Trophoblast cell (in vitro differentiated cells and primary cell): ENCODE measurements around the gene PLEKHS1.
"Not testable (repeated sequence)": the region's sequence is repeated elsewhere in the genome, so short reads cannot be mapped to it uniquely, and the experiment has no call there.

Experiments
- DNase-seq, 2 donors: peaks; one replicate each; pipeline ENCODE4 v3.0.0-alpha.2; 2016
- H2AFZ ChIP-seq: 2 replicates; pipeline ENCODE4 v1.6.1; 2013; ENCODE audit warnings: low read length, moderate library complexity, mild to moderate bottlenecking; ENCODE audit not compliant: insufficient read depth, poor library complexity
- H2AK5ac ChIP-seq: 2 replicates; pipeline ENCODE4 v1.6.1; 2013; ENCODE audit warnings: mild to moderate bottlenecking, low read length
- H2BK120ac ChIP-seq: 2 replicates; pipeline ENCODE4 v1.6.1; 2013; ENCODE audit warnings: low read length, mild to moderate bottlenecking, moderate library complexity; ENCODE audit not compliant: insufficient read depth, poor library complexity
- H2BK12ac ChIP-seq: 2 replicates; pipeline ENCODE4 v1.6.1; 2013; ENCODE audit warnings: mild to moderate bottlenecking, low read length, moderate library complexity
- H2BK5ac ChIP-seq: 2 replicates; pipeline ENCODE4 v1.6.1; 2013; ENCODE audit warnings: low read length, low read depth, moderate library complexity, mild to moderate bottlenecking; ENCODE audit not compliant: poor library complexity
- H3K14ac ChIP-seq: 2 replicates; pipeline ENCODE4 v1.6.1; 2013; ENCODE audit warnings: mild to moderate bottlenecking, low read length
- H3K18ac ChIP-seq: 2 replicates; pipeline ENCODE4 v1.6.1; 2013; ENCODE audit warnings: mild to moderate bottlenecking, low read length
- H3K23ac ChIP-seq: 2 replicates; pipeline ENCODE4 v1.6.1; 2013; ENCODE audit warnings: low read length
- H3K27ac ChIP-seq: 2 replicates; pipeline ENCODE4 v1.5.1; 2013; ENCODE audit warnings: low read depth, mild to moderate bottlenecking, inconsistent platforms, low read length, moderate library complexity
- H3K27me3 ChIP-seq: 2 replicates; pipeline ENCODE4 v1.6.1; 2013; ENCODE audit warnings: inconsistent platforms, mild to moderate bottlenecking, low read length, moderate library complexity; ENCODE audit not compliant: insufficient read depth
- H3K36me3 ChIP-seq, 2 experiments: 1 replicate in 1 of 2; 2 replicates in 1 of 2; pipeline ENCODE4 v1.6.1; 2013; ENCODE audit warnings: low read length in 2 of 2, mild to moderate bottlenecking in 2 of 2, moderate library complexity in 1 of 2; ENCODE audit not compliant: insufficient read depth in 2 of 2, control insufficient read depth in 1 of 2
- H3K4ac ChIP-seq: 2 replicates; pipeline ENCODE4 v1.6.1; 2013; ENCODE audit warnings: low read depth, mild to moderate bottlenecking, low read length, moderate library complexity
- H3K4me1 ChIP-seq, 2 experiments: 1 replicate in 1 of 2; 2 replicates in 1 of 2; pipeline ENCODE4 v1.6.1; 2013; ENCODE audit warnings: low read length in 2 of 2, mild to moderate bottlenecking in 2 of 2, moderate library complexity in 1 of 2; ENCODE audit not compliant: insufficient read depth in 2 of 2, control insufficient read depth in 1 of 2
- H3K4me2 ChIP-seq: 2 replicates; pipeline ENCODE4 v1.6.1; 2013; ENCODE audit warnings: inconsistent platforms, mild to moderate bottlenecking, low read length, moderate library complexity
- H3K4me3 ChIP-seq: 2 replicates; pipeline ENCODE4 v1.5.1; 2013; ENCODE audit warnings: mild to moderate bottlenecking, low read depth, low read length, inconsistent platforms
- H3K79me1 ChIP-seq: one replicate; pipeline ENCODE4 v1.6.1; 2013; ENCODE audit warnings: low read length
- H3K79me2 ChIP-seq: 2 replicates; pipeline ENCODE4 v1.6.1; 2013; ENCODE audit warnings: low read length, mild to moderate bottlenecking; ENCODE audit not compliant: control insufficient read depth, insufficient read depth, poor library complexity
- H3K9ac ChIP-seq: 2 replicates; pipeline ENCODE4 v1.6.1; 2013; ENCODE audit warnings: mild to moderate bottlenecking, low read length
- H3K9me3 ChIP-seq: 2 replicates; pipeline ENCODE4 v1.6.1; 2013; ENCODE audit warnings: low read depth, mild to moderate bottlenecking, control low read depth, inconsistent platforms, low read length; ENCODE audit not compliant: insufficient read depth
- H4K12ac ChIP-seq: 2 replicates; pipeline ENCODE4 v1.6.1; 2013; ENCODE audit warnings: low read depth, mild to moderate bottlenecking, low read length, moderate library complexity
- H4K8ac ChIP-seq: 2 replicates; pipeline ENCODE4 v1.6.1; 2013; ENCODE audit warnings: low read depth, mild to moderate bottlenecking, low read length, moderate library complexity
- H4K91ac ChIP-seq: one replicate; pipeline ENCODE4 v1.6.1; 2013; ENCODE audit warnings: low read depth, mild to moderate bottlenecking, low read length, moderate library complexity
- WGBS: extraction: QIAGEN DNeasy Blood & Tissue Kit; methylation state at CpG from one replicate; pipeline ENCODE4 v1.1.7; 2013; ENCODE audit warnings: missing lambda C conversion rate; ENCODE audit not compliant: insufficient read length, insufficient coverage; ENCODE audit errors: extremely low coverage; 5-methylcytosine and 5-hydroxymethylcytosine counted together

PLEKHS1 gene

DNA sequence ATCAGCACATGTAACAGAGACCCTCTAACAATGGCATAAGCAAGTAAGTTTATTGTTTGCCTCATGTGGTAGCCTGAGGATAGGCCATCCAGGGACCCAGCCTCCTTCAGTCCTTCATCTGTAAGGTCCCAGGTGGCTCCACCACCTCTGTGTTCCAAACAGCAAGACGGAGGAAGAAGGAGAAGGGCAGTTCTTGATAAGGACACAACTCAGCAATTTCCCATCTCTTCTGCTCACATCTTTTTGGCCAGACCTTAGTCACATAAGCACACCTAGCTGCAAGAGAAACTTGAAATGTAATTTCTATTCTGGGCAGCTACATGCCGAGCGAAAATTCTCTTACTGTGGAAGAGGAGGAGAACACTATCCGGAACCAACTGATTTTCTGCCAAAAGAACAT, 68.5 kb downstream of the PLEKHS1 start:
- H3K36me3 ChIP-seq = no peaks in the 10 kb centered on the region
- H3K27me3 ChIP-seq = no peaks in the 10 kb centered on the region
- H3K23ac ChIP-seq = no peak overlapping the region
- no peak overlapping the region for H2AFZ ChIP-seq
- no peak overlapping the region for H3K9ac ChIP-seq
- H4K12ac ChIP-seq = no peak overlapping the region
- H2BK12ac ChIP-seq = no peak overlapping the region
- no peak overlapping the region for H3K4ac ChIP-seq
- H2BK5ac ChIP-seq = no peak overlapping the region
- H3K14ac ChIP-seq = no peak overlapping the region
- DNase-seq = no peak
- no peak overlapping the region for H2AK5ac ChIP-seq
- no CpG with 5 or more reads among the region's 4 CpGs for WGBS
- H2BK120ac ChIP-seq = no peak overlapping the region
- H4K91ac ChIP-seq = no peak overlapping the region
- no peak overlapping the region for H3K4me3 ChIP-seq
- H3K4me1 ChIP-seq = no peaks in the 10 kb centered on the region
- no peaks in the 10 kb centered on the region for H3K9me3 ChIP-seq
- H4K8ac ChIP-seq = no peak overlapping the region
- H3K79me2 ChIP-seq = no peaks in the 10 kb centered on the region
- H3K79me1 ChIP-seq = no peaks in the 10 kb centered on the region
- H3K27ac ChIP-seq = no peak overlapping the region
- H3K18ac ChIP-seq = no peak overlapping the region
- no peak overlapping the region for H3K4me2 ChIP-seq

DNA sequence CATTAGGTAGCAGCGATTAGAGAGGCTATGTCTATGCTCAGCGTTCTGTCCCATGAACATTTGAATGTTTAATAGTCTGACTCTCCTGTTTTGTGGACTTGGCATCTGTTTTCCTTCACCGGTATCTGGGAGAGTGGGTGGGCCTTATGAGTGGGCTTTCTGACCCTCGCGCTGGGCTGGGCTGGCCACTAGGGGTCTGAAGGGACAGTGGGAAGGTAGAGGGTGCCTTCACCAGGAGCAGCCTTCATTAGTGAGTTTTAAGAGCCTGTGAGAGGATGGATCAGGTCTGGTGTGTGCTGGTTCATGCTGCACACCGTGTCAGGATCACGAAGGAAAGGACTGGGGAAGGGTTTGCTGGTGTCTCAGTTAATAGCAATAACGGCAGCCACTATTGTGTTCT, 69.0 kb downstream of the PLEKHS1 start:
- Histone ChIP-seq H2BK12ac (no peak overlapping the region), H2BK120ac (no peak overlapping the region), H2BK5ac (no peak overlapping the region), H3K4me1 (no peaks in the 10 kb centered on the region), H3K14ac (no peak overlapping the region), H2AFZ (no peak overlapping the region), H3K4me3 (no peak overlapping the region), H3K36me3 (no peaks in the 10 kb centered on the region), H3K18ac (no peak overlapping the region), H3K27me3 (no peaks in the 10 kb centered on the region), H3K9ac (no peak overlapping the region), H4K91ac (no peak overlapping the region), H3K27ac (no peak overlapping the region), H3K9me3 (no peaks in the 10 kb centered on the region), H3K79me1 (no peaks in the 10 kb centered on the region), H4K8ac (no peak overlapping the region), H3K4me2 (no peak overlapping the region), H3K79me2 (no peaks in the 10 kb centered on the region), H2AK5ac (no peak overlapping the region), H4K12ac (no peak overlapping the region), H3K23ac (no peak overlapping the region), H3K4ac (no peak overlapping the region)
- WGBS = no CpG with 5 or more reads among the region's 8 CpGs
- DNase-seq = no peak

DNA sequence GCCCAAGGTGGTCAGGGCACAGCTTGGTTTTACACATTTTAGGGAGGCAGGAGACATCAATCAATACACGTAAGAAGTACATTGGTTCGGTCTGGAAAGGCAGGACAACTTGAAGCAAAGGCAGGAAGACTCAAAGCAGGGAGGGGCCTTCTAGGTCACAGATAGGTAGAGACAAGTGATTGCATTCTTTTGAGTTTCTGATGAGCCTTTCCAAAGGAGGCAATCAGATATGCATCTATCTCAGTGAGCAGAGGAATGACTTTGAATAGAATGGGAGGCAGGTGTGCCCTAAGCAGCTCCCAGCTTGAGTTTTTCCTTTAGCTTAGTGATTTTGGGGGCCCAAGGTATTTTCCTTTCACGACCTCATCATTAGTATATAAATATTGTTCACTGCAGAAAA, 69.8 kb downstream of the PLEKHS1 start:
- not testable (repeated sequence) for H4K12ac ChIP-seq, H3K4me2 ChIP-seq, H2BK5ac ChIP-seq, H3K27ac ChIP-seq, H2BK120ac ChIP-seq, H2AFZ ChIP-seq, H3K14ac ChIP-seq, H3K27me3 ChIP-seq, H4K8ac ChIP-seq, H3K4ac ChIP-seq, H3K23ac ChIP-seq, H3K9ac ChIP-seq, H2BK12ac ChIP-seq, DNase-seq, H2AK5ac ChIP-seq, H4K91ac ChIP-seq, H3K4me3 ChIP-seq, H3K79me1 ChIP-seq, H3K79me2 ChIP-seq, H3K9me3 ChIP-seq, H3K18ac ChIP-seq, H3K4me1 ChIP-seq, H3K36me3 ChIP-seq
- no CpG with 5 or more reads among the region's 3 CpGs for WGBS

DNA sequence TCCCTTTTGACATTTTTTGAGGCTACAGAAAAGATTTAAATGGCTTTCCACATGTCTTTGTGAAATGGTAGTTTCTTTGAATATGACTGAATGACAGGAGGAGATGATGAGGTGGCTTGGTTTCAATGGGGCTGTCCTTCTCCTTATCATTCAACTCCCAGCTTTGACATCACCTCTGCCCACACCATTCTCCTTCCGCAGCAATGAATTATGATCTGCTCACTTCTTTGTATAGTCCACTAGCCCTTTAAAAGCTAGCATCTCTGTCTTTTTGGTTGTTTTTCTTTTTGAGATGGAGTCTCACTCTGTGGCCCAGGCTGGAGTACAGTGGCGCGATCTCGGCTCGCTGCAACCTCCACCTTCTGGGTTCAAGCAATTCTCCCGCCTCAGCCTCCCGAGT, 70.7 kb downstream of the PLEKHS1 start:
- Histone ChIP-seq H2BK12ac (no peak overlapping the region), H3K9ac (no peak overlapping the region), H3K27ac (no peak overlapping the region), H3K23ac (no peak overlapping the region), H3K79me2 (no peaks in the 10 kb centered on the region), H2AFZ (no peak overlapping the region), H2AK5ac (no peak overlapping the region), H4K12ac (no peak overlapping the region), H3K4ac (no peak overlapping the region), H2BK120ac (no peak overlapping the region), H3K27me3 (no peaks in the 10 kb centered on the region), H3K79me1 (no peaks in the 10 kb centered on the region), H3K4me1 (no peaks in the 10 kb centered on the region), H3K18ac (no peak overlapping the region), H3K9me3 (no peaks in the 10 kb centered on the region), H3K36me3 (no peaks in the 10 kb centered on the region), H3K14ac (no peak overlapping the region), H4K8ac (no peak overlapping the region), H3K4me3 (no peak overlapping the region), H3K4me2 (no peak overlapping the region), H4K91ac (no peak overlapping the region), H2BK5ac (no peak overlapping the region)
- no CpG with 5 or more reads among the region's 7 CpGs for WGBS
- no peak for DNase-seq
